H54 (cell line): ENCODE measurements around the gene IMP3.

Source experiments
- DNase-seq: peaks from one replicate; pipeline ENCODE4 v3.0.0; 2011; ENCODE audit warnings: low spot score, mixed read lengths; ENCODE audit not compliant: insufficient read length
- FAIRE-seq: peaks from 3 replicates; lab custom pipeline; 2011; peaks lifted over from hg19 to GRCh38; lab: Jason Lieb, UNC
- POLR2A ChIP-seq: IDR thresholded peaks from 2 replicates; pipeline ENCODE4 v1.6.1; 2011; ENCODE audit warnings: low read depth, mild to moderate bottlenecking, low read length

IMP3 gene

GRCh38 chr15:75663931-75664421 lies 24.0 kb upstream of the IMP3 start:
- TF ChIP-seq POLR2A, result no peak
- DNase-seq (no peak), FAIRE-seq (no peak)

GRCh38 chr15:75662823-75663519 lies 22.9 kb upstream of the IMP3 start:
- no peak for DNase-seq
- FAIRE-seq, result no peak
- TF ChIP-seq POLR2A, result no peak

- TF ChIP-seq POLR2A, result no peak
- DNase-seq (no peak), FAIRE-seq (no peak)
These were observed 21.7 kb upstream of the IMP3 start for GRCh38 chr15:75661756-75662140.

- no peak for FAIRE-seq
- TF ChIP-seq POLR2A, result peak; percentile 87
- peak; percentile 79 for DNase-seq
These were observed 21.2 kb upstream of the IMP3 start for GRCh38 chr15:75661100-75661755.

- no peak for TF ChIP-seq POLR2A
- DNase-seq (no peak), FAIRE-seq (no peak)
These were observed 20.1 kb upstream of the IMP3 start for GRCh38 chr15:75659928-75660645.

GRCh38 chr15:75659141-75659771 lies 19.2 kb upstream of the IMP3 start:
- FAIRE-seq, result no peak
- DNase-seq, result no peak
- no peak for TF ChIP-seq POLR2A

- no peak for FAIRE-seq
- no peak for TF ChIP-seq POLR2A
- no peak for DNase-seq
These were observed 16.8 kb upstream of the IMP3 start for GRCh38 chr15:75656813-75657212.

- DNase-seq (no peak), FAIRE-seq (no peak)
- TF ChIP-seq POLR2A, result no peak
These were observed 16.3 kb upstream of the IMP3 start for GRCh38 chr15:75656331-75656730.

GRCh38 chr15:75655931-75656330 lies 15.9 kb upstream of the IMP3 start:
- TF ChIP-seq POLR2A, result no peak
- no peak for FAIRE-seq
- DNase-seq, result no peak

- TF ChIP-seq POLR2A, result no peak
- DNase-seq, result no peak
- no peak for FAIRE-seq
These were observed 14.3 kb upstream of the IMP3 start for GRCh38 chr15:75654201-75654907.

GRCh38 chr15:75653347-75653913 lies 13.4 kb upstream of the IMP3 start:
- no peak for DNase-seq
- FAIRE-seq, result no peak
- no peak for TF ChIP-seq POLR2A

GRCh38 chr15:75651810-75652543 lies 12.0 kb upstream of the IMP3 start:
- FAIRE-seq (no peak), DNase-seq (no peak)

More at GRCh38 chr15:75651810-75652543, 12.0 kb upstream of the IMP3 start:
- no peak for TF ChIP-seq POLR2A
